NCI-H524 treated with DMSO at 0.1 percent for 48 hours (cell line): ENCODE measurements around the gene PSMB11.
"Not testable (repeated sequence)": the region's sequence is repeated elsewhere in the genome, so short reads cannot be mapped to it uniquely, and the experiment has no call there.

Experiments used
- DNase-seq: peaks from one replicate; lab custom pipeline; 2025; lab: John Stamatoyannopoulos, UW

The PSMB11 gene

DNA sequence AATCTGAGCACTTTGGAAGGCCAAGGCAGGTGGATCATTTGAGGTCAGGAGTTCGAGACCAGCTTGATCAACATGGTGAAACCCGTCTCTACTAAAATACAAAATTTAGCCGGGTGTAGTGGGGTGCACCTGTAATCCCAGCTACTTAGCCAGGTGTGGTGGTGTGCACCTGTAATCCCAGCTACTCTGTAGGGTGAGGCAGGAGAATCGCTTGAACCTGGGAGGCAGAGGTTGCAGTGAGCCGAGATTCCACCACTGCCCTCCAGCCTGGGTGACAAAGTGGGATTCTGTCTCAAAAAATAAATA, 28.3 kb upstream of the PSMB11 start:
- DNase-seq: not testable (repeated sequence)

DNA sequence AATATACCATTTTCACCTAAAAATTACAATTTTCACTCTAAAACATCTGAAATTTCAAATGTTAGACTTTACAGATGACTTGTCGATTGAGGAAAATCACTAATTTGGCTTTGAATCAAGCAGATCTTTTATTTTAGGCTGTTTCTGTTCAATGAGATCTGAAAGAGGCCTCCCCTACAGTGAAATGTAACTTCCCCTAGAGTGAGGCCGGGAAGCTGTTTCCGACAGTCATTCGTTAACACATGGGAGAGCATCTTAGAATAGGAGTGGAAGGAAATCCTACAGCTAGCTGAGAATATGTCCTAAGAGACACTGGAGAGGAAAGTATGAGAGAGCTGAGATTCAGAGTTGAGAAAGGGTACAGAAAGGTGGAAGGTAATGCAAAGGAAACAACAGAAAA, 26.4 kb upstream of the PSMB11 start:
- no peak for DNase-seq

DNA sequence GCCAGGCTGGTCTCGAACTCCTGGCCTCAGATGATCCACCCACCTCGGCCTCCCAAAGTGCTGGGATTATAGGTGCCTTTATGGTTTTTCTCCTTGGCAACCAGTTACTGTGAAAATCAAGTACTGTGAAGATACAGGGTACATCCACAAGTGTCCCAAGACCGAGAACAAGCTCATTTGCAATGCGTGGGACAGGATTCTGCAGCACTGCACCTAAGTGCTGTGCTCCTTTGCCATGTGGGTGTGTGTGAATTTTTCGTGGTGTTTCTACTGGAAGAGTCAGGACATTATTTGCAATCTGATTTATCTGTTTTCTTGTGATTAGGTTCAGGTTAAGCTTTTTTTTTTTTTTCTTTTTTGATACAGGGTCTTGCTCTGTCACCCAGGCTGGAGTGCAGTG, 24.9 kb upstream of the PSMB11 start:
- DNase-seq: no peak

DNA sequence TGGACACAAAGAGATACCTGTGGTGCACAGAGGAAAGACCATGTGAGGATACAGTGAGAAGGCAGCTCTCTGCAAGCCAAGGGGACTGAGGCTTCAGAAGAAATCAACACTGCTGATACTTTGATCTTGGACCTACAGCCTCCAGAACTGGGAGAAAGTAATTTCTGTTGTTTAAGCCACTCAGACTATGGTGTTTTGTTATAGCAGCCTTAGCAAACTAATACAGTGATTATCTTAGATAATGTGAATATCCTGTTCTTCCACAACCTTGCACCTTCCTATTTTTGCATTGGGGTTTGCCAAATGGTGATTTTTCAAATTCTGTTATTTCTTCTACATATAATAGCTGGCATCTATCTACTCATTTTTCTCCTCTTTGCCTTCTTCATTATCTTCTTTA, 23.9 kb upstream of the PSMB11 start:
- no peak for DNase-seq

DNA sequence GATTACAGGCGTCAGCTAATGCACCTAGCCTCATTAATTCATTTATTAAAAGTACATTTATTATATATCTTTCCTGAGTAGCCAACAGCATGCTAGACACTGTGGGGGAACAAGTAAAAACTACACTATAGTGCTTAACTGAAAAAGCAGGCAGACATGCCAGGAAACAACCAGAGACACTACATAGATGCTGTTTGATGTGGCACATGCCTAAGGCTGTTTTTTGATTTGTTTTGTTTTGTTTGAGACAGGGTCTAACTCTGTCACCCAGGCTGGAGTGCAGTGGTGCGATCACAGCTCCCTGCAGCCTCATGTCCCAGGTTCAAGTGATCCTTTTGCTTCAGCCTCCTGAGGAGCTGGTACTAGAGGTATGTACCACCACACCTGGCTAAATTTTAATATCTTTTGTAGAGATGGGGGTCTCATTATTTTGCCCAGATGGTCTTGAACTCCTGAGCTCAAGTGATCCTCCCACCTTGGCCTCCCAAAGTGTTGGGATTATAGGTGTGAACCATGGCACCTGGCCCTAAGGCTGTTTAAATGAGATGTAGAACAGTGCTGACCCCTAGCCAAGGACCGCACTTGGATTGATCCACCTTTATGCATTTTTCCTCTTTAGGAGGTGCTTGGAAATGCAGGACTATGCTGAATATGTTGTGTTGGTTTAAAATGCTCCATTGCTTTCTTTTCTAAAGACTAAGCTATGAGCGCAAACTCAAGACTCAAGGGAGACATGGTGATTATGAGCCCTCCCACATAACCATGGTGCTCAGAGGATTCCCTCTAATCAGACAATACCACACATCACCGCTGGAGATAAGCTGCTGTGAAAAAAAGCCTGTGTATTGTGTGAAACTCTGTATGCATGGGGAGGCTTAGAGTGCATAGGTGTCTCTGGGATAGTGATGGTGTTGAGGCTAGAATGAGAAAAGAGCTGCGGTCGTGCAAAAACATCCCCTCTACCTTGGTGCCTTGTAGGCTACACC, 21.6 kb upstream of the PSMB11 start:
- no peak for DNase-seq

DNA sequence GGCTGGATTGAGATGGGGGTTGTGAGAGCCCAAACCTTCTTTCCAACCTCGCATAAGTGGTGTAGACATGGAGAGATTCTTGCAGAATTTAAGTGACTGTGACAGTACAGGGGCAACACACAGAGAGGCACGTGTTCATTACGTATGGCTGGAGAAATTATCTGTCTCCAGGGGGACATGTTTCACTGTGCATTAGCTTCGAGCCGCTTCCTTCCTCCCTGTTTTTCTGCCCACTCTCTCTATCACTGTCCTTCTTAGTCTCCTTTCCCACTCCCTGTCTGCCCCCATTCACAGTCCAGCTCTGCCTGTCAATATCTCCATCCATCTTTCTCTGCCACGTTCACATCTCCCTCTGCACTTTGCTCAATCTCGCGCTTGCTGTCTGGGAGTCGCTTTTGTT, 20.6 kb upstream of the PSMB11 start:
- DNase-seq: no peak

DNA sequence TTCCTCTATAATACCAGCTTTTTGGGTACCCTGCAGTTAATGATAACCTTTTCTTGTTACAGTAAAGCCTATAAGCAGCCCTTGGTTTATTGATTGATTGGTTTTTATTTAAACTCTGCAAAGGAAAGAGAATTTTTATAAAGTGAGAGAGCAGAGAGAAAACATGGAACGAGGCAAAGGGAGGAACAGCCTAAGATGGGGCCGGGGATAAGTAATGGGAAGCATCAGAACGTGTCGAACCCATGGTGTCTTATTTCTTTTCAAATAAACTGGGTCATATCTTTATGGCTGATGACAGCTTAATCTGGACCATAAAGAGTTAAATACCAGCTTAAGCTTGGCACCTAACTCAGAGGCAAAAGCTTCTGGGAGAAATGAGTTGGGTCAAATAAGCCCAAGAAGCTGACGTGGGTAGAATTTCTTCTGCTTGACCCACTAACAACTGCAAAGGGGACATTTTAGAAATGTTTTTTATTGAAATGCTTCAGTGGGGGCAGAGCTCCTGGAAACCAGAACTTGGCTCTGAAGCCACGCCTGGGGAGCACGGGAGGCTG, 20.0 kb upstream of the PSMB11 start:
- DNase-seq: no peak

DNA sequence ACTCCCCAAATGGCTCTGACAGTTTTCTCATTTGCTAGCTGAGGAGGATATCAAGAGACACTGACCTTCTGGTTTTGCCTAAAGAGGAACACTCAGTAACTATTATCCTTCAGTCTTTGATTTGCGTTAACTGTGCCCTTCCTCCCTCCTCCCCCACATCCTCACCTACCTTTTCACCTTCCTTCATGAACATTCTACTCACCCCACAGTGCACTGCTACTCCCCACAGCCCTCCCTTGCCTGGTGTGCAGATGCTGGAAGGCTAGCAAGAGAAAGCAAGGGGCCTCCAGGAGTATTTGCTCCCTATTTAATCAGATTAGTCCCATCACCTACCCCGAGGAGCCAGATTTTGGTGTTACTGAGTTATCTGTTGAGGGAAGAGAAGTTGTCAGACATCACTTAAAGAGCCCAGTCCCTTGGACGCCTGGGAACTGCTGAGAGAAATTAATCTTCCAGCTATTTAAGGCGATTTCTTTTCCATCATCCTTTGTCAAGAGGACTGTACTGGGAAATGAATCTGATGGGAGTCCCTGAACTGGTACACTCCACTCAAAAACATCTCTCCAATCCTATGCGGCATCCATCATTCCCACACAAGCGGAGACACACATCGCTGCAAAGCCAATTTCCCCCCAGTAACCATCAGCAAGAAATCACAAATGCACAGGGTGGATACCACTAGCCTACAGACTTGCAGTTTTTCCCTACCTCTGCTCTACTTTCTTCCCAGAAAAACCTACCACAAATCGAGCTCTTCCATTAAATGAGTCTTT, 18.8 kb upstream of the PSMB11 start:
- DNase-seq: no peak

DNA sequence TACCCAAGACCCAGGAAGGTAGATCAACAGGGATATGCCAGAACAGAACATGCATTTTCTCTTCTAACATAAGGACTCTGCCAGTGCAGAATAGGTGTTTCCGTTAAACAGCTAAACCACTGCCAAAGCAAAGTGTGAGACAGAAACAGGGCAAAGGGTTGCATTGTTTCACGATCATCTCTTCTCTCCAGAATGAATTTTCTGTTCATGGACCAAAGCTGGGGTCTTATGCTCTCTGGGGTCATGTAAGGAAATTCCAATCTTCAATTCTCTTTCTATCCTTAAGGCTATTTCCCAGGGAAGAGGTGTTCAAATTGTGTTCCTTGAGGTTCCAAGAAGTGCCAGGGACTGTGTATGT, 18.2 kb upstream of the PSMB11 start:
- DNase-seq: no peak

DNA sequence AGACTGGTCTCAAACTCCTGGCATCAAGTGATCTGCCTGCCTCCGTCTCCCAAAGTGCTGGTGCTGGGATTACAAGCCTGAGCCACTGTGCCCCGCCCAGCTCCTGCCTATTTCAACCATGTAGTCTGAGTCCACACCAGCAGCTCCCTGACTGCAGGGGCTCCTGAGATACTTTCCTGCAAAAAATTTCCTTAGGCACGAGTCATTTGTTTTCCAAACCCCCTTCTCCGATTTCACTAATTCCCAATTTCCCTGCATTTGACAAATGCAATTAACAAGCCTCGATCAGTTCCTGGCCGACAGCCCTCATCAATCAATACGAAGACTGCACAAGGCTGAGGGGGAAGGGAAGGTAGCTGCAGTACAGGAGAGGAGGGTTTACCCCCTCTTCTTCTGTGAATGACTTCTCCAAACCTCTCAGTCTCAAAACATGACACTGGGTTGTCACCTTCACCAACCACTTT, 17.4 kb upstream of the PSMB11 start:
- DNase-seq: peak; percentile 91

DNA sequence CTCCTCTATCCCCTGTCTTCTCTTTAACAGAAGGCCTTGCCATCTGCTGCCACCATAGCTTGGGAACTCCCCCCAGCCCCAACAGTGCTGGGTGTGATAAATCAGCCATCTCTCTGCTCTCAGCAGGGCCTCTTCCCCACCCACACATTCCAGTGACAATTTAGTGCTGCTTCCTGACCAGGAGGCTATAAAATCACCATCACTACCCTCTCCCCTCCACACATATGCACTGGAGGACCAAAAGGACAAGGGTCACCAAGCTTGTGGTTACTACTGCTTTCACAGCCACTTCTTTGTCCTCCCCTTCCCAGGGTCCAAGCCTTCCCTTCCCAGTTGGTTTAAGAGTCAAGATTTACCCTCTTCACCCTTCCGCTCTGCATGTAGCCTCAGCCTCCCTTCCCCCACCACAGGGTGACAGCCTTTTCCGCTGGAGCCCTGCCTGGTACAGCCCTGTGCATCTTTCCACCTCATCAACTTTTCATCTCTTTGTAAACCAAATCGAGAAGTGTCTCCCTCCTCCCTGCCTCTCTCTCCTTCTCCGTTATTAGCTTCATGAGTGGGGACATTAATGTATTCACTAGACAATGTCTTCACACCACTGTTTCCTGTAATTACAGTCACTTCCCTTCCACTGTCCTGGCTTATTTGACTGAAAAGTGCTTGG, 16.7 kb upstream of the PSMB11 start:
- DNase-seq: peak; percentile 91

DNA sequence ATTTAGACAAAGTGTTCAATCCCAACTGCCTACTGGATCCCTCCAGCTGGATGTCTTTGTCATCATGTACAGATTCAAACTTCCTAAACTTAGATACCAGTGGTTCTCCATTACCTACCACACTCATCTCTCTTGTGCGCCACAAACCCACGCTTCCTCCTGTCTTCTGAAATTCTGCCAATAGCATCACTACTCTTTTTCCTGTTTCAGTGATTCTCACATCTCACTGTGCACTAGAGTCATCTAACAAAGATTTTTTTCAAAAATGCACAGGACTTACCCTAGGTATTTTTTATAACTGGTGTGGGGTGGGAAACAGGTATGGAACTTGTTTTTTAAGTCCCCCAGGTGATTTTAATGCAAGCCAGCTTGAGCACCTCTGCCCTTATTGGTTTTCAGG, 13.2 kb upstream of the PSMB11 start:
- no peak for DNase-seq

DNA sequence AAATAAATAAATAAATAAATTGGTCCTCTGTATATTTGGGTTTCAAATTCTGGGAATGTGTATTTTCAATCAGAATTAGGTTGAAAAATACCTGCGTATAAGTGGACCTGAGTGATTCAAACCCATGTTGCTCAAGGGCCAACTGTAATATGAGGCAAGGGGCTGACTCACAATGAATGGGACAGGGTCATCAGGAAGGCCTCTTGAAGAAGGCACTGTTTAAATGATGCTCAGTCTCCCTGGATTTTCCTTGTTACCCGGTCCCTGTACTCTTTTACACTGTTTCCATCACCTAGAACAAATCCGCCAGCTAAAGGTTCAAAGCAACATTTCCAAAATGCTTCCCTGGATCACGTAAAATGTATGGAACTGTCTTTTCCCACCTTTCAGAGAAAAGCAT, 11.1 kb upstream of the PSMB11 start:
- no peak for DNase-seq

DNA sequence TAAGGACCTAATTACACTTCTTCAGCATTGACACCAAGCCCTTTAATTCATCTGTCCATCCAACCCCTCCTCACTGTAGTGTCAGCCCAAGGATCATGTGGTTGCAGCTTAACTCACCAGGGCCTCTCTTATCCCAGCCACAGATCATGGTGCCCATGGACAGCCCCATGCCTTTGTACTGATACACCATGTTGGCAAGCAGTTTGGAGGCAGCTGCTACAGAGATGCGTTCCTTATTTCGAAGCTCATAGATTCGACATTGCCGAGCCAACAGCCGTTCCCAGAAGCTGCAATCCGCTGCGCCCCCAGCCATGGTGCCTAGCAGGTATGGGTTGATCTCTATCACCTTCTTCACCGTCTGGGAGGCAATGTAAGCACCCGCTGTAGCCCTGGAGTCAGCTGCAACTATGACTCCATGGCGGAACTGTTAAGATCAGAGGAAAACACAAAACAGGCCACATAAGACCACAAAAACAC, 8.7 kb upstream of the PSMB11 start:
- no peak for DNase-seq

DNA sequence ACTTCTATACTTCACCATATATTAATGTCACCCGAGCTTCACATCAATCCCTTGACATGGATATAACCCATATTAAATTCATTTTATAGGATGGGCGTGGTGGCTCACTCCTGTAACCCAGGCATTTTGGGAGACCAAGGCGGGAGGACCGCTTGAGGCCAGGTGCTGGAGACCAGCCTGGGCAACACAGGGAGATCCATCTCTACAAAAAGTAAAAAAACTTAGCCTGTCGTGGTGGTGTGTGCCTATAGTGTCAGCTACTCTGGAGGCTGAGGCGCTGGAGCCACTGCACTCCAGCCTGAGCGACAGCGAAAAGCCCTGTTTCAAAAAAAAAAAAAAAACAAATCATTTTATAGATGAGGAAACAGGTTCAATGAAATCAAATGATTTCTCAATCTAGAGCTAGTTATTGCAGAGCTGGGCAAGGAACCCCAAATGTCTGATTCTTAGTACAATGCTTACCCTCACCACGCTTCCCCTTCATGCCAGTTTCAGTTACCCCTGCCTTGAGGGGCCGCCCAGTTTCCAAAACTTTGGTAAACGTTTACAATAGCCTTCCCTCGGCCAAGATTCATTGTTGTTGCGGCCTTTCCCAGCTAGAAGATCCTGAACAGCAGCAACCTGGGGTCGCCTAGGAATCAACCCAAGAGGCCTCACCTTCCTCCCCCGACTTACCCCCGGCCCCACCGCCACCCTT, 8.1 kb upstream of the PSMB11 start:
- no peak for DNase-seq

DNA sequence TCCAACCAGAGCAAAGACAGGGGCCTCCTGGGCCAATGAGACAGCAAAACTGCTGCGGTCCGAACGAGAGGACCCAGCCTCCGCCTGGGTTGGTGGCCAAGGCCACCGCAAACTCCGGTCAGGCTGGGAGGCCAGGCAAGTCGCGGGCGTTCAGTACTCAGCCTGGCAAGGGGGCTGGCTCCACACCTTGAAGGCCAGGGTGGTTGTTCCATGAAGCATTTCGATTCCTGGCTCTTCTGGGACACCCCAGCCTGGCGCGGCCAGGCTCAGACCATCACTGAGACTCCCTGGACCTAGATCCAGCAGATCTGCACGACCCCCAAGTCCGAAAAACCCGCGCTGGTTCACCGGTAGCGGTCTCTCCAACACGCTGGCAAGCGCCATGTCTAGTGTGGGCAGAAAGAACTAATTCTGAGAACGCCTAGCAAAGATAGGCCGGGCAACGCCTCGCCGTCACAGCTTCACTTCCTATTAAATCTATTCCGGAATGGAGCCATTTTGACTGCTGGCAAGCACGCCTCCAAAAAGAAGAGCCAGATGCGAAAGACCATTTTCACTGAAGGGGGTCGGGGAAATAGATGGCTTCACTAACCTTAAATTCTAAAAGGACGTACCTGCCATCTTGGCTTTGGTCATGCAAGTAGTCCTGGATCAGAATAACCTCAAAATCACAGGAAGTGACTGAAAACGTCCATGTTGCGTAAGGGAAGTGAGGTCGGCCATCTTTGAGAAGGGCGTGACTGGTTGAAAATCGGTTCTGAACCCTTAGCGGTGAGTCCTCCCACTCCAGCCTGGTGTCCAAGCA, 7.3 kb upstream of the PSMB11 start, which contains the start of gene PSMB5:
Gene PSMB5 (minus strand): TSS at position 403 of the 805 bp plus-strand sequence. CDS start 19 bp downstream, at position 384.
- no peak for DNase-seq

DNA sequence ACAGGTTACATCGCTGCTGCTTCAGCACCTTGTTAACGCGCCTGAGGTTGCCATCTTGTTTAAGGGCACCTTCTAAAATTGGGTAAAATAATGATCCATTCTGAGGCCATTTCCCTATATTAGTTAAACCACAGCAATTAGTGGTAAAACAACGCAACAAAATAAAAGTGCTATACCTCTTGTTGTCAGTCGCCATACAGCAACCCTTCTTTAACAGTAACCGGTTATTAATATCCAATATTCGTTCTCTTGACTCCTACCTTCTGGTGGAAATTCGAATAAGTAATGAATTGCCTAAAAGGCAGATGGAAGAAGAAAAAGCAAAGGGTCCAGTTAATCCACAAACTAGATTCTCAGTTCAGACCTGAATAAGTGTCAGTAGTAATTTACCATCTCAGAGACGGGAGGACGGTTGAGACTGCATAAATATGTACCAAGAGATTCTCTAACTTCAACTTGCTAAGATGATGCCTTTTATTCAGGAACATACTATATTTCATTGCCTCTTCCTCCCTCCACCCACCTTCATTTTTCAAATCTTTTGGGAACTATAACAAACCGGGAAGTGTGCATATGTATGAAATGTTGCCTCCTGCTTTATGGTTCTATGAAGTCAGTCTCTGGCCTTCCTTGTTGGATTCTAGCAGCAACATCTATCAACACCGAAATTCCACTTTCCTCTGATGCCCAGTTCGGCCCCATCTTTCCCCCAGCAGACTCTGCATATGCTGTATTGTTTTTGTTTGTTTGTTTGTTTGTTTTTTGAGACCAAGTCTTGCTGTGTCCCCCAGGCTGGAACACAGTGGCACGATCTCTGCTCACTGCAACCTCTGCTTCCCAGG, 6.5 kb upstream of the PSMB11 start:
- no peak for DNase-seq

DNA sequence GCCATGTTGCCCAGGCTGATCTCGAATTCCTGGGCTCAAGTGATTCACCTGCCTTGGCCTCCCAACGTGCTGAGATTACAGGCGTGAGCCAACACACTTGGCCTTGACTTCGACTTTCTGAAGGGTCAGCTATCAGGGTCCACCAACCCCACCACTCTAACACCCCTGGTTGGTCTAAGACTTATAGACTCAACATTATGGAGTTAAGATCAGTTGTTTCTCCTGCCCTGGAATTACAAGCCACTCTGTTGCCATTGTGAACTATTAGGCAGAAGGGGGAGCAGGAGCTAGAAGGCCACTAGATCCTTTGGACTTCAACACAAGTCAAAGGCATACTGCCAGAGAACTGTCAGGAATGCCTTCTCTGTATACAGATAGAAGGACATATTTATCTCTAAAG, 1.9 kb upstream of the PSMB11 start:
- no peak for DNase-seq

DNA sequence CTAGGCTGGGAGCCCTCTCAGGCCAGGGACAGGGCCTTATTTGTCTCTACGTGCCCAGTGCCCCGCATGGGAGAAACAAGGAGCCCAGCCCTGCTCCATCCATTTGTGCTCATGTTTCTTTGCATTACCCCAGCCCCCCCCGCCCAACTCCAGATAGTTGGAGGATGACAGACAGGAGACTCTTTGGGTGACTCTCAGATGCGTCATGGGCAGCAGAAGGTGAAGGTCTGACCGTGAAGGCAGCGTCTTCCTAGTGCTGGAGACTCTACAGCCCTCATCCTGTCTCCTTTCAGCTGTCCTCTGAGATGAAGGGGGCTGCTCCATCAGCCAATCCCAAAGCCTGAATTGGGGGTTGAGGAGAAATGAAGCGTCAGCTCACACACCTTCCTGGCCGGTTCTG, 283 bp upstream of the PSMB11 start:
- DNase-seq: no peak

DNA sequence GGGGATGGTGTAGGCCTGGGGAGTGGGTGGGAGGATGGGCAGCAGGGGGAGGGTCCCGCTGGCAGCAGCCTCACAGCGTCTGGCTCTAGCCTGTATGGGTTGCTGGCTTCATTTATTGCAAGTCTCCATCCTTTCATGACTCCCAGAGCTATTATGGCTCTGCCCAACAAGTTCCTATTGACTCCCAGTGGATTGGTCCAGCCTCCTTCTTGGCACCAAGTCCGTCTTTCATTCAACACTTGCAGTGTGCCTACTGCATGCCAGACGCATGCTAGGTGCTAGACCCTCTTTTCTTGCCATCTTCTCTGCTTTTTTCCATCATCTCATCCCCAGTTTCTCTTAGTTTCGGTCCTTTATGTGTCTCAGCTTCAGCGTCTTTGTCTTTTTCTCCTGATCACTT, 1.1 kb downstream of the PSMB11 start:
- DNase-seq: no peak
